HG03045 (cell line): ENCODE data around the gene GREM2.

ENCODE experiments used
- ATAC-seq: cut with Tn5 transposase; IDR thresholded peaks from one replicate; pipeline ENCODE4 v1.9.1; 2021; ENCODE audit warnings: mild to moderate bottlenecking, moderate library complexity; ENCODE audit not compliant: unreplicated experiment

Gene GREM2

GRCh38 chr1:240462766-240463395, 149.1 kb downstream of the GREM2 start:
- ATAC-seq: no peak

- no peak for ATAC-seq
Measured at GRCh38 chr1:240462277-240462676, 149.7 kb downstream of the GREM2 start.

- ATAC-seq: no peak
Measured at GRCh38 chr1:240457203-240457602, 154.8 kb downstream of the GREM2 start.

- ATAC-seq: no peak
Measured at GRCh38 chr1:240455228-240455821, 156.6 kb downstream of the GREM2 start.

- ATAC-seq: no peak
Measured at GRCh38 chr1:240445369-240445768, 166.6 kb downstream of the GREM2 start.

GRCh38 chr1:240441669-240442068, 170.3 kb downstream of the GREM2 start:
- ATAC-seq: no peak
